Measurements from ENCODE around the gene LRRC28.

LRRC28 gene

DNA sequence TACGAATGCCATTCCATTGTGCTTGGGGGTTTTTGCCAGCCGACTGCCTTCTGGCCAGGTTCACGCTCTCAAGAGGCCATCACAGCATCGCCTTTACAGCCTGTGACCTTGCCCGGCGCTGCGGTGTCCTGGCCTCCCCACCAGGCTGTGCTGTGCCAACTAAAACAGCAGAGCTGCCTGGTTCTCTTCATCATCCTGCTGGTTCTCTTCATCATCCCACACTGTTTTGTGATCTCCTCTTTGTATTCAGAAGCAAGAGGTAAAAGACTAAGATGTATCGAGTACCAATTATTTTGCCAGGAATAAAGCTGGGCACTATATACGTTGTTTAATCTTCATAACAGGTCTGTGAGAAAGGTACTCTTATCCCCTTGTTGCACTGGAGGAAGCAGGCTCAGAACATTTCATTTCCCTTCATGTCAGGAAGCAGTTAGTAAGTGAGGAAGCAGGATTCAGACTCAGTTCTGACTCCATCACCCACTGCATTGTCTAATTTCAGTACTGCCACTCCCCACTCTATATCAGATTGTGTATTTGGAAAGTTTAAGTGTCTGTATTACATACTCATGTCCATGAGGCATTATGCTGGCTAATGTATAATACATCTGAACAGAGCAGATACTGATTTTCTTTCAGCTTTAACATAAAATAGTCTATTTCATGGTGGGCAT, 92.7 kb downstream of the LRRC28 start:
- TF ChIP-seq SPI1 (IDR thresholded peaks at IDR 0.05; ENCODE audit: low read depth, low read length) (no peak), TAF1 (IDR thresholded peaks at IDR 0.05; ENCODE audit: low read depth, low read length) (no peak), POU2F2 (IDR thresholded peaks at IDR 0.05; ENCODE audit: low read depth, low read length) (no peak), POLR2AphosphoS5 (IDR thresholded peaks at IDR 0.05; ENCODE audit: low read depth, low read length) (no peak), PAX5 (IDR thresholded peaks at IDR 0.05; ENCODE audit: insufficient read depth, low read length, severe bottlenecking) (no peak), POLR2A (IDR thresholded peaks at IDR 0.05; ENCODE audit: low read depth, low read length) (no peak)
- no peak for FAIRE-seq
- no peak for DNase-seq (ENCODE audit: insufficient read length, low spot score)

DNA sequence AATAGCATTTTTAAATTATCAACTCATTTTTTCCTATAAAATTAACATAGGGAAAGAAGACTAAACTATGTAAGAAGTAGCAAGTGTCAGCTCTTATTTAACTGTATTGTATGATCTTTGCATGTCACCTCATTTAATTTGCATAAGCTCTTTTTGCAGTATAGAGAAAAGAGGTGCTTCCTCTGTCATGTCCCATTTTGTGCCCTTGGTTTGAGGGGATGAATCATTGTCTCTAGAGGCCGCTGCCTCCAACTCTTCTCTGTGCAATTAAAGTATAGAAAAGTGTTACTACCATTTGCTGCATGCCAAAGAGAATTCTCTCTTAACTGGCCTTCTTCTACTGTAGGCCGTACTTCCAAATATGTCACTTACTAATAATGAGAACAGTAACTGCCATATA, 93.4 kb downstream of the LRRC28 start:
- DNase-seq (ENCODE audit: insufficient read length, low spot score) (no peak), FAIRE-seq (peak; percentile 38)
- TF ChIP-seq PAX5 (IDR thresholded peaks at IDR 0.05; ENCODE audit: insufficient read depth, low read length, severe bottlenecking) (no peak), POU2F2 (IDR thresholded peaks at IDR 0.05; ENCODE audit: low read depth, low read length) (no peak), TAF1 (IDR thresholded peaks at IDR 0.05; ENCODE audit: low read depth, low read length) (no peak), POLR2AphosphoS5 (IDR thresholded peaks at IDR 0.05; ENCODE audit: low read depth, low read length) (no peak), SPI1 (IDR thresholded peaks at IDR 0.05; ENCODE audit: low read depth, low read length) (no peak), POLR2A (IDR thresholded peaks at IDR 0.05; ENCODE audit: low read depth, low read length) (no peak)

DNA sequence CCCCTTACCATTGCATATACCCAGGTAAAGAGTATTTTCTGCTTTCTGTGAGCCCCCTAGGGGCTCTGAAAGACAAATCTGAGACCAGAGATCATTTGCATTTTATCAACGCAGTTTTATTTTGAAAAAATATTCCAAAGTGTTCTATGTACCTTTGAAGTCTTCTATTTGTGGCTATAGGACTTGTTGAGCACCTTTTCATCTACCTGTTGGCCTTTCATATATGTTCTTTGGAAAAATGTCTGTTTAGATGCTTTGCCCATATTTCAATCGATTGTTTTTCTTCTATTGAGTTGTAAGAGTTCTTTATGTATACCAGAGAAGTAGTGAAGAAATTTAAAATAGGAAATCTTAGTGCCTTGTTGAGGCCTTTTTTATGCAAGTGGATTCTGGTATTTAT, 94.0 kb downstream of the LRRC28 start:
- no peak for TF ChIP-seq TAF1 (IDR thresholded peaks at IDR 0.05; ENCODE audit: low read depth, low read length)
- no peak for TF ChIP-seq POLR2A (IDR thresholded peaks at IDR 0.05; ENCODE audit: low read depth, low read length)
- TF ChIP-seq POLR2AphosphoS5 (IDR thresholded peaks at IDR 0.05; ENCODE audit: low read depth, low read length), result no peak
- TF ChIP-seq PAX5 (IDR thresholded peaks at IDR 0.05; ENCODE audit: insufficient read depth, low read length, severe bottlenecking), result no peak
- TF ChIP-seq POU2F2 (IDR thresholded peaks at IDR 0.05; ENCODE audit: low read depth, low read length), result no peak
- no peak for TF ChIP-seq SPI1 (IDR thresholded peaks at IDR 0.05; ENCODE audit: low read depth, low read length)
- FAIRE-seq (no peak), DNase-seq (ENCODE audit: insufficient read length, low spot score) (no peak)

DNA sequence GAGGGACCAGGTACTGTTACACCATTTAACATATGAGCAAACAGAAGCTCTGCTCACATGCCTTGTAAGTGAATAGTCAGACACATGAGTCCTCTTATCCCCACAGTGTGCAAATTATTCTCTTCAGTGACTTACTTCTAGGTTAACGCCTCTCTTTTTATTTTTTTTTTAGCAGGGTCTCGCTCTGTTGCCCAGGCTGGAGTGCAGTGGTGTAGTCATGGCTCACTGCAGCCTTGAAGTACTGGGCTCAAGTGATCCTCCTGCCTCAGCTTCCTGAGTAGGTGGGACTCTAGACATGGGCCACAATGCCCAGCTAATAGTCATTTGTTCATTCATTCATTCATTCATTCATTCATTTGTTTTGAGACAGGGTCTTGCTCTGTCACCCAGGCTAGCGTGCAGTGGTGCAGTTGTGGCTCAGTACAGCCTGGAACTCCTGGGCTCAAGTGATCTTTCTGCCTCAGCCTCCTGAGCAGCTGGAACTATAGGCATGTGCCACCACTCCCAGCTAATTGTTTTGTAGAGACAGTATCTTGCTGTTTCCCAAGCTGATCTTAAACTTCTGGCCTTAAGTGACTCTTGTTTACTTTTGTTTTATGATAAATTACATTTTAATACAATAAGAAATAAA, 94.7 kb downstream of the LRRC28 start:
- FAIRE-seq (no peak), DNase-seq (ENCODE audit: insufficient read length, low spot score) (no peak)
- no peak for TF ChIP-seq POLR2A (IDR thresholded peaks at IDR 0.05; ENCODE audit: low read depth, low read length)
- TF ChIP-seq PAX5 (IDR thresholded peaks at IDR 0.05; ENCODE audit: insufficient read depth, low read length, severe bottlenecking), result no peak
- no peak for TF ChIP-seq POLR2AphosphoS5 (IDR thresholded peaks at IDR 0.05; ENCODE audit: low read depth, low read length)
- no peak for TF ChIP-seq POU2F2 (IDR thresholded peaks at IDR 0.05; ENCODE audit: low read depth, low read length)
- TF ChIP-seq SPI1 (IDR thresholded peaks at IDR 0.05; ENCODE audit: low read depth, low read length), result no peak
- no peak for TF ChIP-seq TAF1 (IDR thresholded peaks at IDR 0.05; ENCODE audit: low read depth, low read length)

DNA sequence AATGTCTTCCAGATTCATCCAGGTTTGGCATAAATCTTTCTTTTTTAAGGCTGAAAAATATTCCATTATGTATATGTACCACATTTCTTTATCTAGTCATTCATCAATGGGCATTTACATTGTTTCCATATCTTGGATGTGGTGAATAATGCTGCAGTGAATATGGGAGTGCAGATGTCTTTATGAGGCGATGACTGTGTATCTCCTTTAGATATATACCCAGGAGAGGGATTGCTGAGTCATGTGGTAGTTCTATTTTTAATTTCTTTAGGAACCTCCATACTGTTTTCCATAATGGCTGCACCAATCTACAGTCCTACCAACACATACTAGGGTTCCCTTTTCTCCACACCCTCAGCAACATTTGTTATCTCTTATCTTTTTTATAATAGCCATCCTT, 96.3 kb downstream of the LRRC28 start:
- DNase-seq (ENCODE audit: insufficient read length, low spot score), result no peak
- TF ChIP-seq POU2F2 (IDR thresholded peaks at IDR 0.05; ENCODE audit: low read depth, low read length) (no peak), PAX5 (IDR thresholded peaks at IDR 0.05; ENCODE audit: insufficient read depth, low read length, severe bottlenecking) (no peak), POLR2A (IDR thresholded peaks at IDR 0.05; ENCODE audit: low read depth, low read length) (no peak), TAF1 (IDR thresholded peaks at IDR 0.05; ENCODE audit: low read depth, low read length) (no peak), POLR2AphosphoS5 (IDR thresholded peaks at IDR 0.05; ENCODE audit: low read depth, low read length) (no peak), SPI1 (IDR thresholded peaks at IDR 0.05; ENCODE audit: low read depth, low read length) (no peak)
- no peak for FAIRE-seq

DNA sequence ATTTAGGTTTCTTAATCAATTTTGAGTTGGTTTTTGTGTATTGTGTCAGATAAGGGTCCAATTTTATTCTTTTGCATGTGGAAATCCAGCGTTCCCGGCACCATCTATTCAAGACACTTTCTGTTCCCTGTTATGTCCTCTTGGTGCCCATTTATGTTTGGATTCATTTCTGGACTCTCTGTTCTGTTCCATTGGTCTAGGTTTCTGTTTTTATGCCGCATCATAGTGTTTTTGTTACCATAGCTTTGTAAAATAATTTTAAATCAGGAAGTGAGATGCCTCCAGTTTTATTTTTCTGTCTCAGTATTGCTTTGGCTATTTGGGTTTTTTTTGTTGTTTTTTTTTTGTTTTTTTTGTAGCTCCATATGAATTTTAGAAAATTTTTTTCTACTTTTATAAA, 97.1 kb downstream of the LRRC28 start:
- FAIRE-seq, result no peak
- TF ChIP-seq SPI1 (IDR thresholded peaks at IDR 0.05; ENCODE audit: low read depth, low read length) (peak; percentile 61), TAF1 (IDR thresholded peaks at IDR 0.05; ENCODE audit: low read depth, low read length) (no peak)
- no peak for DNase-seq (ENCODE audit: insufficient read length, low spot score)

DNA sequence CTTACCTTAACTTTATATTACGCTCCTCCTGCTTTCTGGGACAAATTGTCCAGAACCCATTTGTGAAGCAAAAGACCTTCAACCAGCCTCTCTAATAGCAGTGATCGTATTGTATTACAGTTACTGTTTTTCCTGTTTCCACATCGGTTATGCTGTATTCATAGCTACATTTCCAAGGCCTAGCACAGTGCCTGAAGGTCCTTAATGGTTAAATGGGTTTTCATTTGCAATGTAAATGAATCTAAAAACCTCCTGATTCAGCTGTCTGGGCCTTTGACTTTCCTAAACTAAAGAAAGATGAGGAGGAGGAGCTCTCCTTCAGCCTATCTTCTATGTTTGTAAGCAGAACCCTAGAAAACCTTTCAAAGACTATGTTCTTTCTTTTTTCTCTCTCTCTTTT, 99.1 kb downstream of the LRRC28 start:
- no peak for TF ChIP-seq PAX5 (IDR thresholded peaks at IDR 0.05; ENCODE audit: insufficient read depth, low read length, severe bottlenecking)
- no peak for TF ChIP-seq POLR2AphosphoS5 (IDR thresholded peaks at IDR 0.05; ENCODE audit: low read depth, low read length)
- TF ChIP-seq SPI1 (IDR thresholded peaks at IDR 0.05; ENCODE audit: low read depth, low read length), result no peak
- TF ChIP-seq POLR2A (IDR thresholded peaks at IDR 0.05; ENCODE audit: low read depth, low read length), result no peak
- TF ChIP-seq POU2F2 (IDR thresholded peaks at IDR 0.05; ENCODE audit: low read depth, low read length), result no peak
- no peak for TF ChIP-seq TAF1 (IDR thresholded peaks at IDR 0.05; ENCODE audit: low read depth, low read length)
- DNase-seq (ENCODE audit: insufficient read length, low spot score) (no peak), FAIRE-seq (no peak)

DNA sequence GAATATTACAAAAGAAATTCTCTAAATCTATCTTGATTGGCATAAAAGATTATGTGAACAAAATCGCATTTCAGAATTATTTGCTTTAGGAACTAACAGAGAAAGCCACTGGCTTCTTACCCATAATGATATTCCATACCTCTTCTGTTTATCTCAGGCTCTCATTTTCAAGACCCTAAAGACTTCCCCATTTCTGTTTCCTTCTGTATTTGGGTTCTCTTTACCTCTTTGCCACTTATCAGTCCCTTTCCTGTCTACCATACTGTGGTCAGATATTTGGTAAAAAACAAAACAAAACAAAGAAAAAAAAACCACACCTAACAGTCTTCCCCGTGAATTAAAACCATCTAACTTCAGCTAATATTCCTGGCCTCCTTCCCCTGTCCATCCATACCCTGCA, 108.5 kb downstream of the LRRC28 start:
- no peak for DNase-seq (ENCODE audit: insufficient read length, low spot score)
- TF ChIP-seq POLR2A (IDR thresholded peaks at IDR 0.05; ENCODE audit: low read depth, low read length) (no peak), TAF1 (IDR thresholded peaks at IDR 0.05; ENCODE audit: low read depth, low read length) (no peak), POLR2AphosphoS5 (IDR thresholded peaks at IDR 0.05; ENCODE audit: low read depth, low read length) (no peak), SPI1 (IDR thresholded peaks at IDR 0.05; ENCODE audit: low read depth, low read length) (no peak), POU2F2 (IDR thresholded peaks at IDR 0.05; ENCODE audit: low read depth, low read length) (no peak), PAX5 (IDR thresholded peaks at IDR 0.05; ENCODE audit: insufficient read depth, low read length, severe bottlenecking) (no peak)
- FAIRE-seq, result no peak

DNA sequence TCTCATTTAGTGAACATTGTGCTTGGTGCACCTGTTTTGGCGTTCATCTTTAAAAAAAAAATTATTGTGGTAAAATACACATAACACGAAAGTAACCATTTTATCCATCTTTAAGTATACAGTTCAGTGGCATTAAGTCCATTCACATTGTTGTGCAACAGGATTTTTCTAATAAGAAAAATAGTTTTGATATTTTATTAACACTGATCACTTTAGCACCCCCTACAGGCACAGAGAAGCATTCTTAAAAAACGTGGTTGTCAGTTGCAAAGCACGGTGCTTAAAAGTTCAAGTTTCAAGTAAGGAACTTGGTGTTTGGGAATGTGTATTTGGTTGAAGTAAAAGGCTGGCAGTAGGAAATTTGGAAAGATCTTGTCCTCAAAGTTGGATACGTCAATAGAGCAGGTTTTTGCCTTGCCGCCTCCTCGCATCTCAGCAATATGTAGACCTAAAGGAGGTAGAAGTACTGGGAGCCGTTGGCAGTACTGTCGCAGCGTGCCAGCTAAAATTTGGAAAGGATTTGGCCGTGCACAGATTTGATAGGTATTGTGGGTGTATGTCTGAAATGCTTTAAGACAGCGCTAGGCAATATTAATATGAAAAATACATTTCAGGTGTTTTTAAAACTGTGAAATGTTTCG, 110.4 kb downstream of the LRRC28 start:
- TF ChIP-seq SPI1 (IDR thresholded peaks at IDR 0.05; ENCODE audit: low read depth, low read length) (no peak), TAF1 (IDR thresholded peaks at IDR 0.05; ENCODE audit: low read depth, low read length) (no peak), POU2F2 (IDR thresholded peaks at IDR 0.05; ENCODE audit: low read depth, low read length) (no peak), PAX5 (IDR thresholded peaks at IDR 0.05; ENCODE audit: insufficient read depth, low read length, severe bottlenecking) (no peak), POLR2AphosphoS5 (IDR thresholded peaks at IDR 0.05; ENCODE audit: low read depth, low read length) (no peak), POLR2A (IDR thresholded peaks at IDR 0.05; ENCODE audit: low read depth, low read length) (no peak)
- FAIRE-seq (no peak), DNase-seq (ENCODE audit: insufficient read length, low spot score) (no peak)
